ENCODE results near the gene C19orf85.

The C19orf85 gene

DNA sequence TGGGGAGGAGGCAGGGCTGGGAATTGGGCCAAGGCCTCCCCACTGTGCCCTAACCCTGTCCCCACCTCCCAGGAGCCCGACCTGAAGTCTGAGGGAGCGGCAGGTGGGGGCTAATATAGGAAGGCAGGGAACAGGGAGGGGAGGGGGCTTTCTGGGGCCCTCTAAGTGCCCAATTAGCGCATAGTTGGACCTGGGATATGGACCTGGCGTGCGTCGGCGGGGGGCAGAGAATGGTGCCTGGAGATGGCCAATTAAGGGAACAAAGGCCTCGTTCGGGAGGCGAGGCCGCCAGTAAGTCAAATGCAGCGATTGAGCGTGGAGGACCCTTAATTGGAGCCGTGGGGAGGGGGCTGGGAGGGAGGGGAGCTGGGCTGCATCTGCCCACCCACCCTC, at the start of gene C19orf85:
Gene C19orf85, minus strand, starts transcription at position 90 of the 393 bp plus-strand sequence. CDS start 197 bp downstream, outside the sequence.
- POLR2A ChIA-PET, result no interaction called here
- CTCF ChIA-PET, result no interaction called here

GRCh38 chr19:55508120-55508519, 43.6 kb upstream of the C19orf85 start:
- POLR2A ChIA-PET, result no interaction called here
- CTCF ChIA-PET, result interaction anchor here (0.6 to 1.4 kb wide), 8 partner anchors 8 to 367 kb away, joined by 3 to 7 read pairs (median 3); no protein-coding TSS in a partner anchor
- no peak for TF ChIP-seq CTCF (IDR thresholded peaks at IDR 0.05; ENCODE audit: control extremely low read depth, extremely low read depth, low read depth, missing control alignments)
- DNase-seq (ENCODE audit: extremely low spot score), result no peak

More for the DNA sequence above, at the start of gene C19orf85:
- no peak for TF ChIP-seq CTCF (IDR thresholded peaks at IDR 0.05; ENCODE audit: control extremely low read depth, extremely low read depth, low read depth, missing control alignments)
- DNase-seq (ENCODE audit: extremely low spot score), result no peak

GRCh38 chr19:55504981-55505380, 40.4 kb upstream of the C19orf85 start:
- TF ChIP-seq CTCF (IDR thresholded peaks at IDR 0.05; ENCODE audit: control extremely low read depth, extremely low read depth, low read depth, missing control alignments), result no peak
- CTCF ChIA-PET, result interaction anchor here (1.0 to 5.0 kb wide), 24 partner anchors 9 to 624 kb away, joined by 3 to 59 read pairs (median 8); partner anchors contain the start of genes CCDC106, ISOC2, KMT5C and NAT14
- no peak for DNase-seq (ENCODE audit: extremely low spot score)
- POLR2A ChIA-PET, result no interaction called here

DNA sequence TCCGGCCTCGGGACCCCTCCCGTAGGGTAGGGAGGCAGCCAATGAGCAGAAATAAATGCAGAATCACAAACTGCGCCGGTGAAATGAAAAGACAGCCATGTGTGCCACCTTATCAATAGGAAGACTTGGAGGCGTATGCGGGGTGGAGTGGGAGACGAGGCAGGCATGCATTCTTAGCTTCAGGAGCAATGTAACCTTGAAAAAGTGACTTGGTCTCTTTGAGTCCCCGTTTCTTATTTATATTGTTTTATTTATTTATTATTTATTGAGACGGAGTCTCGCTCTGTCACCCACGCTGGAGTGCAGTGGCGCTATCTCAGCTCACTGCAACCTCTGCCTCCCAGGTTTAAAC, 39.7 kb upstream of the C19orf85 start:
- no peak for TF ChIP-seq CTCF (IDR thresholded peaks at IDR 0.05; ENCODE audit: control extremely low read depth, extremely low read depth, low read depth, missing control alignments)
- ChIA-PET POLR2A (no interaction called here), CTCF (interaction anchor here (0.6 to 5.0 kb wide), 53 partner anchors 10 to 623 kb away, joined by 3 to 59 read pairs (median 4); partner anchors contain the start of genes CCDC106, ISOC2, KMT5C and NAT14)
- no peak for DNase-seq (ENCODE audit: extremely low spot score)

- POLR2A ChIA-PET, result no interaction called here
- CTCF ChIA-PET, result interaction anchor here (0.6 to 5.0 kb wide), 55 partner anchors 10 to 1027 kb away, joined by 3 to 59 read pairs (median 4); partner anchors contain the start of genes FIZ1, ISOC2, NAT14 and PPP6R1
- peak; percentile 97 for TF ChIP-seq CTCF (IDR thresholded peaks at IDR 0.05; ENCODE audit: control extremely low read depth, extremely low read depth, low read depth, missing control alignments)
- peak; percentile 99 for DNase-seq (ENCODE audit: extremely low spot score)
Observed at GRCh38 chr19:55503502-55504251, 39.1 kb upstream of the C19orf85 start.

GRCh38 chr19:55503157-55503501, 38.6 kb upstream of the C19orf85 start:
- CTCF ChIA-PET, result interaction anchor here (0.7 to 5.0 kb wide), 29 partner anchors 11 to 1026 kb away, joined by 3 to 59 read pairs (median 4); partner anchors contain the start of genes FIZ1, ISOC2, NAT14 and RDH13
- no peak for DNase-seq (ENCODE audit: extremely low spot score)
- no peak for TF ChIP-seq CTCF (IDR thresholded peaks at IDR 0.05; ENCODE audit: control extremely low read depth, extremely low read depth, low read depth, missing control alignments)
- POLR2A ChIA-PET, result no interaction called here

All from GM10248 (cell line).